ENCODE results near the gene KRT16.
"Not testable (repeated sequence)": the region's sequence is repeated elsewhere in the genome, so short reads cannot be mapped to it uniquely, and the experiment has no call there.

Gene KRT16

GRCh38 chr17:41610965-41611640 is 1.5 kb downstream of the KRT16 start:
- WGBS (ENCODE audit: insufficient coverage, insufficient read length) = no CpG with 5 or more reads among the region's 25 CpGs
- H3K9me3 ChIP-seq (ENCODE audit: control insufficient read depth, insufficient read depth, low read length) = no peaks in the 10 kb centered on the region
- peaks cover 1% of the 10 kb centered on the region; the same call in 1 of the 2 replicates for H3K4me1 ChIP-seq (ENCODE audit: control insufficient read depth, insufficient read depth, low read length)
- H3K27me3 ChIP-seq (ENCODE audit: control insufficient read depth, insufficient read depth, low read length) = no peaks in the 10 kb centered on the region
- no peaks in the 10 kb centered on the region for H3K36me3 ChIP-seq (ENCODE audit: control insufficient read depth, insufficient read depth, low read length)
- no peak overlapping the region for H3K4me3 ChIP-seq (ENCODE audit: low read length)
- H3K27ac ChIP-seq (ENCODE audit: low read length) = no peak overlapping the region
- no peak for DNase-seq (ENCODE audit: low read depth, low spot score)

GRCh38 chr17:41610061-41610517 is 2.5 kb downstream of the KRT16 start:
- DNase-seq (ENCODE audit: low read depth, low spot score); H3K9me3 ChIP-seq (ENCODE audit: control insufficient read depth, insufficient read depth, low read length): not testable (repeated sequence)
- WGBS (ENCODE audit: insufficient coverage, insufficient read length) = no CpG with 5 or more reads among the region's 10 CpGs

DNA sequence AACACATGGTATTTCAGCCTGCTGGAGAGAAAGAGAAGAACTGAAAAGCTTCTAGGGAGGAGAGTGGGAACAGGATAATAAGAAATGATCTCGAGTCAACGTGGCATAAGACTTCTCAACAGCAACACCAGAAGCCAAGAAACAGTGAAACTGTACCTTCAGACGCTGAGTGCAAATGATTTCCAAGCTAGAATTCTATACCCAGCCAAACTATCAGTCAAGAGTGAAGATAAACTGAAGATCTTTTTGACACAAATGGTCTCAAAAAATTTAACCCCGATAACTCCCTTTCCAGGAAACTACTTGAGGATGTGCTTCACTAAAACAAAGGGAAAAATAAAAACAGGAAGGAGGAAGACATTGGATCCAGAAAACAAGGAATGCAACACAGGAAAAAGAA is 5.6 kb downstream of the KRT16 start:
- not testable (repeated sequence) for H3K36me3 ChIP-seq (ENCODE audit: control insufficient read depth, insufficient read depth, low read length); DNase-seq (ENCODE audit: low read depth, low spot score); H3K4me3 ChIP-seq (ENCODE audit: low read length); H3K27ac ChIP-seq (ENCODE audit: low read length); H3K27me3 ChIP-seq (ENCODE audit: control insufficient read depth, insufficient read depth, low read length); H3K9me3 ChIP-seq (ENCODE audit: control insufficient read depth, insufficient read depth, low read length); H3K4me1 ChIP-seq (ENCODE audit: control insufficient read depth, insufficient read depth, low read length)
- WGBS (ENCODE audit: insufficient coverage, insufficient read length) = no CpG with 5 or more reads among the region's 4 CpGs

More at GRCh38 chr17:41610061-41610517, 2.5 kb downstream of the KRT16 start:
- not testable (repeated sequence) for H3K27ac ChIP-seq (ENCODE audit: low read length); H3K27me3 ChIP-seq (ENCODE audit: control insufficient read depth, insufficient read depth, low read length); H3K4me1 ChIP-seq (ENCODE audit: control insufficient read depth, insufficient read depth, low read length); H3K4me3 ChIP-seq (ENCODE audit: low read length); H3K36me3 ChIP-seq (ENCODE audit: control insufficient read depth, insufficient read depth, low read length)

- Histone ChIP-seq H3K4me3 (ENCODE audit: low read length) (no peak overlapping the region), H3K36me3 (ENCODE audit: control insufficient read depth, insufficient read depth, low read length) (no peaks in the 10 kb centered on the region), H3K27ac (ENCODE audit: low read length) (no peak overlapping the region), H3K9me3 (ENCODE audit: control insufficient read depth, insufficient read depth, low read length) (no peaks in the 10 kb centered on the region), H3K27me3 (ENCODE audit: control insufficient read depth, insufficient read depth, low read length) (no peaks in the 10 kb centered on the region), H3K4me1 (ENCODE audit: control insufficient read depth, insufficient read depth, low read length) (no peaks in the 10 kb centered on the region)
- DNase-seq (ENCODE audit: low read depth, low spot score) = no peak
- WGBS (ENCODE audit: insufficient coverage, insufficient read length) = no CpG with 5 or more reads among the region's 2 CpGs
Measured at GRCh38 chr17:41602524-41602923, 10.0 kb downstream of the KRT16 start.

DNA sequence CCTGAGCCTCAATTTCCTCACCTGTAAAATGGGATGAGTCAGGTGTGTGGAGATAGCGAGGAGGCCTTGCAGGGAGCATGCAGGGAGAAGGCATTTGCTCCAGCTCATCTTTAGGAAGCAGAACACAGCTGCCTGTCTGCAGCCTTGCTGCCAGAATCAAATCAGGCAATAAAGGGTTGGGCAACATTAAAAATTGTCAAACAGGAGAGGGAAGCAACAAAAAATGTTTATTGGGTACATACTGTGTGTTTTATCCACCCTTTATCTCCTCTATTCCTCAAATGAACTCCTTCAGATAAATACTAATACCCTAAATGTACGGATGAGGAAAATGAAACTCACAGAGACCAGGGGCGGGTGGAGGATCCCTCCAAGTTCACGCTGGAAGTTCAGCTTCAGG is 12.2 kb downstream of the KRT16 start:
- Histone ChIP-seq H3K4me3 (ENCODE audit: low read length) (no peak overlapping the region), H3K4me1 (ENCODE audit: control insufficient read depth, insufficient read depth, low read length) (no peaks in the 10 kb centered on the region), H3K27ac (ENCODE audit: low read length) (no peak overlapping the region), H3K9me3 (ENCODE audit: control insufficient read depth, insufficient read depth, low read length) (no peaks in the 10 kb centered on the region), H3K27me3 (ENCODE audit: control insufficient read depth, insufficient read depth, low read length) (no peaks in the 10 kb centered on the region), H3K36me3 (ENCODE audit: control insufficient read depth, insufficient read depth, low read length) (no peaks in the 10 kb centered on the region)
- no peak for DNase-seq (ENCODE audit: low read depth, low spot score)
- no CpG with 5 or more reads among the region's 4 CpGs for WGBS (ENCODE audit: insufficient coverage, insufficient read length)

DNA sequence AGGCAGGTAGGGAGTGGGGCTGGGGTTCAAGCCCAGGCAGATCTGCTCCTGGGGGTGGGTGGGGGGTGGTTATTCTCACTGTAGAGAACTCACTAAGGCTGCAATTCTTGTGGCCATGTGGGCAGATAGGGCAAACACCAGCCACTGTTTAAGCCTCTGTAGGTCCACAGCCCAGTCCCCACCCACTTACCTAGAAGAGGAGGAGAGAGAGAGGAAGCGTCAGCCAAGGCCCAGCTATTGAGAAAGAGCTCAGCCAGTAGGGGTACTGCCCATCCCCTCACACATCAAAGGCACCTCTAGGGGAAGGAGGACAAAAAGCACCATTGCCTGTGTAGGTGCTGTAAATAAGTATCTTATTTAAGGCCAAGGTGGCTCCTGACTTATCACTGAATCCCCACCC is 12.9 kb downstream of the KRT16 start:
- Histone ChIP-seq H3K36me3 (ENCODE audit: control insufficient read depth, insufficient read depth, low read length) (no peaks in the 10 kb centered on the region), H3K27me3 (ENCODE audit: control insufficient read depth, insufficient read depth, low read length) (no peaks in the 10 kb centered on the region), H3K9me3 (ENCODE audit: control insufficient read depth, insufficient read depth, low read length) (no peaks in the 10 kb centered on the region), H3K4me1 (ENCODE audit: control insufficient read depth, insufficient read depth, low read length) (no peaks in the 10 kb centered on the region), H3K27ac (ENCODE audit: low read length) (no peak overlapping the region), H3K4me3 (ENCODE audit: low read length) (no peak overlapping the region)
- no CpG with 5 or more reads among the region's 1 CpG for WGBS (ENCODE audit: insufficient coverage, insufficient read length)
- DNase-seq (ENCODE audit: low read depth, low spot score) = no peak

- H3K9me3 ChIP-seq (ENCODE audit: control insufficient read depth, insufficient read depth, low read length) = no peaks in the 10 kb centered on the region
- DNase-seq (ENCODE audit: low read depth, low spot score) = no peak
- H3K27me3 ChIP-seq (ENCODE audit: control insufficient read depth, insufficient read depth, low read length) = no peaks in the 10 kb centered on the region
- no peak overlapping the region for H3K4me3 ChIP-seq (ENCODE audit: low read length)
- no peaks in the 10 kb centered on the region for H3K4me1 ChIP-seq (ENCODE audit: control insufficient read depth, insufficient read depth, low read length)
- no CpG with 5 or more reads among the region's 8 CpGs for WGBS (ENCODE audit: insufficient coverage, insufficient read length)
- no peaks in the 10 kb centered on the region for H3K36me3 ChIP-seq (ENCODE audit: control insufficient read depth, insufficient read depth, low read length)
- no peak overlapping the region for H3K27ac ChIP-seq (ENCODE audit: low read length)
Measured at GRCh38 chr17:41595585-41595984, 17.0 kb downstream of the KRT16 start.

DNA sequence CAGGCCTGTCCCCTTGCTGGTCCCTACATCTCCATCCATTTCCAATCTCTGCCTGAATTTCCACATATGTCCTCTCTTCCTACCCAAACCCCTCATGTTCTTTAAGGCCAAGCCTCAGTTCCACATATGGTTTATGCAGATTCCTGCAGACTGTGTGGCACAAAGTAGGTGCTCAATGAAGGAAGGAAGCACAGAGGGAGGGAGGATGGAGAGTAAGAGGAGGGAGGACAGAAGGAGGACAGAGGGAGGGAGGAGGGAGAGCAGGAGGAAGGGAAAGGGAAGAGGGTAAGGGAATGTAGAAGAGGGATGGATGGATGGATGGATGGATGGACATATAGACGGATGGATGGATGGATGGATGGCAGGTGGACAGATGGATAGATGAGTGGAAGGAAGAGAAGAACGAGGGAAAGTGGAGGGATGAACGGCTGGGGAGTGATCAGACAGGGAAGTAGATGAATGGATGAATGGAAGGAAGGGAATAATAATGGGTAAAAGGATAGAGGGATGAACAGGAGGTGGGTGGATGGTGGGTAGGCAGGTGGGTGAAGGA is 18.1 kb downstream of the KRT16 start:
- 100% methylated on average over 3 of the region's 3 CpGs for WGBS (ENCODE audit: insufficient coverage, insufficient read length)
- Histone ChIP-seq H3K36me3 (ENCODE audit: control insufficient read depth, insufficient read depth, low read length) (no peaks in the 10 kb centered on the region), H3K4me1 (ENCODE audit: control insufficient read depth, insufficient read depth, low read length) (no peaks in the 10 kb centered on the region)

GRCh38 chr17:41593306-41593981 is 19.1 kb downstream of the KRT16 start:
- Histone ChIP-seq H3K36me3 (ENCODE audit: control insufficient read depth, insufficient read depth, low read length) (no peaks in the 10 kb centered on the region), H3K27me3 (ENCODE audit: control insufficient read depth, insufficient read depth, low read length) (no peaks in the 10 kb centered on the region), H3K4me1 (ENCODE audit: control insufficient read depth, insufficient read depth, low read length) (no peaks in the 10 kb centered on the region), H3K4me3 (ENCODE audit: low read length) (no peak overlapping the region), H3K27ac (ENCODE audit: low read length) (no peak overlapping the region), H3K9me3 (ENCODE audit: control insufficient read depth, insufficient read depth, low read length) (no peaks in the 10 kb centered on the region)
- no CpG with 5 or more reads among the region's 8 CpGs for WGBS (ENCODE audit: insufficient coverage, insufficient read length)
- DNase-seq (ENCODE audit: low read depth, low spot score) = no peak

More for the DNA sequence above, 18.1 kb downstream of the KRT16 start:
- Histone ChIP-seq H3K27me3 (ENCODE audit: control insufficient read depth, insufficient read depth, low read length) (no peaks in the 10 kb centered on the region), H3K4me3 (ENCODE audit: low read length) (no peak overlapping the region), H3K9me3 (ENCODE audit: control insufficient read depth, insufficient read depth, low read length) (no peaks in the 10 kb centered on the region), H3K27ac (ENCODE audit: low read length) (no peak overlapping the region)
- DNase-seq (ENCODE audit: low read depth, low spot score) = no peak

GRCh38 chr17:41592601-41593305 is 19.8 kb downstream of the KRT16 start:
- Histone ChIP-seq H3K4me1 (ENCODE audit: control insufficient read depth, insufficient read depth, low read length) (no peaks in the 10 kb centered on the region), H3K27ac (ENCODE audit: low read length) (no peak overlapping the region), H3K36me3 (ENCODE audit: control insufficient read depth, insufficient read depth, low read length) (no peaks in the 10 kb centered on the region), H3K9me3 (ENCODE audit: control insufficient read depth, insufficient read depth, low read length) (no peaks in the 10 kb centered on the region), H3K27me3 (ENCODE audit: control insufficient read depth, insufficient read depth, low read length) (no peaks in the 10 kb centered on the region), H3K4me3 (ENCODE audit: low read length) (no peak overlapping the region)
- WGBS (ENCODE audit: insufficient coverage, insufficient read length) = no CpG with 5 or more reads among the region's 12 CpGs
- no peak for DNase-seq (ENCODE audit: low read depth, low spot score)

All from iPS DF 6.9 (cell line).